Keratinocyte (primary cell): ENCODE measurements around the gene ZSWIM3. TPM values are rescaled to one million over a fixed set of nuclear protein-coding genes. Genes with fewer than 3 reads are reported as not detected.

Experiments used
- DNase-seq: peaks from one replicate; pipeline ENCODE4 v3.0.0-alpha.2; 2011; ENCODE audit warnings: low read depth, missing footprints, low spot score
- FAIRE-seq: peaks from 2 replicates; lab custom pipeline; 2011; peaks lifted over from hg19 to GRCh38; lab: Jason Lieb, UNC
- H2AFZ ChIP-seq: 2 replicates; pipeline ENCODE4 v1.6.0; 2012; ENCODE audit warnings: low read length, control low read depth, inconsistent platforms; ENCODE audit not compliant: control insufficient read depth
- H3K27ac ChIP-seq: 2 replicates; pipeline ENCODE4 v1.5.1; 2011; ENCODE audit warnings: low read length; ENCODE audit not compliant: control insufficient read depth, insufficient read depth
- H3K27me3 ChIP-seq: 3 replicates; pipeline ENCODE4 v1.6.0; 2011; ENCODE audit warnings: low read length; ENCODE audit not compliant: control insufficient read depth, insufficient read depth; ENCODE audit errors: extremely low read depth
- H3K36me3 ChIP-seq, 2 experiments: 2 replicates in 1 of 2; 3 replicates in 1 of 2; pipeline ENCODE4 v1.5.1; 2011; ENCODE audit warnings: low read length in 2 of 2, mild to moderate bottlenecking in 1 of 2; ENCODE audit not compliant: control insufficient read depth in 2 of 2, insufficient read depth in 2 of 2; ENCODE audit errors: extremely low read depth in 1 of 2
- H3K4me1 ChIP-seq: 3 replicates; pipeline ENCODE4 v1.5.1; 2011; ENCODE audit warnings: low read length; ENCODE audit not compliant: control insufficient read depth, insufficient read depth; ENCODE audit errors: extremely low read depth
- H3K4me2 ChIP-seq: 3 replicates; pipeline ENCODE4 v1.6.0; 2011; ENCODE audit warnings: low read depth, low read length; ENCODE audit not compliant: control insufficient read depth, insufficient read depth; ENCODE audit errors: extremely low read depth
- H3K4me3 ChIP-seq, 3 experiments: fragments of 200-600 bp in 1 of 3; sonication (generic) in 1 of 3; 2 replicates in 2 of 3; 3 replicates in 1 of 3; pipeline ENCODE4 v1.5.1; 2011 to 2016; ENCODE audit warnings: low read length in 3 of 3, mild to moderate bottlenecking in 3 of 3, control low read depth in 2 of 3, inconsistent platforms in 1 of 3, low read depth in 1 of 3, mixed read lengths in 1 of 3, mixed run types in 1 of 3, moderate library complexity in 1 of 3; ENCODE audit not compliant: control insufficient read depth in 2 of 3, insufficient read depth in 2 of 3; ENCODE audit errors: extremely low read depth in 1 of 3
- H3K79me2 ChIP-seq: 2 replicates; pipeline ENCODE4 v1.6.0; 2012; ENCODE audit warnings: low read length; ENCODE audit not compliant: control insufficient read depth, insufficient read depth
- H3K9ac ChIP-seq: 3 replicates; pipeline ENCODE4 v1.6.0; 2011; ENCODE audit warnings: low read length; ENCODE audit not compliant: control insufficient read depth, insufficient read depth; ENCODE audit errors: extremely low read depth
- H3K9me1 ChIP-seq: 3 replicates; pipeline ENCODE4 v1.6.0; 2011; ENCODE audit warnings: low read length; ENCODE audit not compliant: control insufficient read depth, insufficient read depth; ENCODE audit errors: extremely low read depth
- H3K9me3 ChIP-seq: 2 replicates; pipeline ENCODE4 v1.5.1; 2012; ENCODE audit warnings: low read depth, low read length; ENCODE audit not compliant: control insufficient read depth
- H4K20me1 ChIP-seq: 3 replicates; pipeline ENCODE4 v1.6.0; 2011; ENCODE audit warnings: low read length; ENCODE audit not compliant: control insufficient read depth, insufficient read depth; ENCODE audit errors: extremely low read depth
- CTCF ChIP-seq, 3 experiments: IDR thresholded peaks in 1 of 3; conservative IDR thresholded peaks in 1 of 3; optimal IDR thresholded peaks in 1 of 3; 2 replicates in 2 of 3; 3 replicates in 1 of 3; pipeline versions ENCODE3 to v1.5.1; 2011; ENCODE audit warnings: low read length in 3 of 3, mild to moderate bottlenecking in 3 of 3, moderate library complexity in 2 of 3, control low read depth in 1 of 3, inconsistent platforms in 1 of 3; ENCODE audit not compliant: insufficient read depth in 2 of 3; ENCODE audit errors: extremely low read depth in 1 of 3
- EZH2 ChIP-seq: IDR thresholded peaks from one replicate; pipeline ENCODE4 v1.6.1; 2012; ENCODE audit warnings: inconsistent platforms, mild to moderate bottlenecking, low read length, moderate library complexity
- dilution Hi-C: fragments of 300-500 bp; cut with MboI; formaldehyde crosslinking; loops from one replicate; pipeline ENCODE4 v1.7.0; 2020; ENCODE audit warnings: low sequenced_read_pairs; ENCODE audit not compliant: extremely low pct_ligation_motif_present
- polyA plus RNA-seq, 5 experiments: library from polyadenylated mRNA; depleted of rRNA in 3 of 5; stranded (reverse) in 3 of 5; stranded (forward) in 1 of 5; unstranded in 1 of 5; fragments of >200 nt; gene quantifications; 1 replicate in 1 of 5; 2 replicates in 3 of 5; 3 replicates in 1 of 5; pipeline versions ENCODE4 v1.2.1 to v1.2.3, GENCODE V29; 2011 to 2012; ENCODE audit warnings: missing spikeins in 2 of 5, low read depth in 1 of 5, low replicate concordance in 1 of 5

Gene ZSWIM3
- polyA plus RNA-seq, 1 donor (not counting 4 experiments of a cell fraction or from before 2014, with no cell fraction given): 2.0 TPM

GRCh38 chr20:45887346-45887715 is 29.9 kb downstream of the ZSWIM3 start, which contains the start of gene SPATA25:
Gene SPATA25, minus strand, starts transcription at chr20:45887622. Its CDS starts 32 bp downstream, at chr20:45887590.
- H3K9me1 ChIP-seq: no peaks in the 10 kb centered on the region
- peaks cover 10% of the 10 kb centered on the region for H3K79me2 ChIP-seq
- peaks cover 11 to 13% of the 10 kb centered on the region in 2 experiments for H3K36me3 ChIP-seq
- H3K27me3 ChIP-seq: no peaks in the 10 kb centered on the region
- H2AFZ ChIP-seq: no peak within 1 kb of the TSS
- TF ChIP-seq CTCF (optimal IDR thresholded peaks at IDR 0.05 in 1 of 3, IDR thresholded peaks at IDR 0.05 in 1 of 3, conservative IDR thresholded peaks at IDR 0.05 in 1 of 3; ENCODE audit: extremely low read depth in 1 of 3, insufficient read depth in 2 of 3, low read length in 3 of 3) (no peak), EZH2 (no peak)
- no peak for FAIRE-seq
- H3K9ac ChIP-seq: no peak within 1 kb of the TSS
- H4K20me1 ChIP-seq: no peaks in the 10 kb centered on the region
- H3K9me3 ChIP-seq: no peaks in the 10 kb centered on the region
- dilution Hi-C loops: no loop called here
- no peak within 1 kb of the TSS for H3K27ac ChIP-seq
- no peak within 1 kb of the TSS for H3K4me3 ChIP-seq
- peaks cover 23% of the 10 kb centered on the region for H3K4me1 ChIP-seq
- DNase-seq: no peak
- H3K4me2 ChIP-seq: no peak within 1 kb of the TSS

DNA sequence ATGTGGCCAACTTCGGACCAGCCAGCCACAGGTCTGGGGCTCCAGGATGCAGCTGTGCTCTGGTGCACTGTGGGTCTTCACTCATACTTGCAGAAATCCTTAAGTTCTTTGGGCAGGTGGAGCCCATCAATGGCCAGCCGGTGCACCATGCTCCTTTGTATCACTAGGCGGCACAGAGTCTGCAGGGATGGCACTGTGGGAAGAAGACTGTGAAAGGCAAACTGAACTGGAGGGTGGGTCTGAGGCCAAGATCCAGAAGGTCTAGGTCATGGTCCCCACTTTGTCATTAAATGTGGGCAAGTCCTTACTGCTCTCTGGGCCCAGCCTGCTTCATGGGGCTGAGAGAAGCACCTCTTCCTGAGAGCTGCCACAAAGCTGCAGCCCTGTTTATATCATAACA is 31.3 kb downstream of the ZSWIM3 start:
- no peak overlapping the region for H3K4me3 ChIP-seq
- H3K27ac ChIP-seq: no peak overlapping the region
- H2AFZ ChIP-seq: no peak overlapping the region
- peaks cover 23% of the 10 kb centered on the region for H3K4me1 ChIP-seq
- H3K36me3 ChIP-seq: peaks cover 4 to 5% of the 10 kb centered on the region in 2 experiments
- no peaks in the 10 kb centered on the region for H4K20me1 ChIP-seq
- DNase-seq (no peak), FAIRE-seq (no peak)
- H3K9me1 ChIP-seq: no peaks in the 10 kb centered on the region
- H3K9me3 ChIP-seq: no peaks in the 10 kb centered on the region
- TF ChIP-seq CTCF (optimal IDR thresholded peaks at IDR 0.05 in 1 of 3, IDR thresholded peaks at IDR 0.05 in 1 of 3, conservative IDR thresholded peaks at IDR 0.05 in 1 of 3; ENCODE audit: extremely low read depth in 1 of 3, insufficient read depth in 2 of 3, low read length in 3 of 3) (no peak), EZH2 (no peak)
- H3K79me2 ChIP-seq: peaks cover 4% of the 10 kb centered on the region
- dilution Hi-C loops: no loop called here
- no peak overlapping the region for H3K9ac ChIP-seq
- no peaks in the 10 kb centered on the region for H3K27me3 ChIP-seq
- no peak overlapping the region for H3K4me2 ChIP-seq
